Activated CD4-positive, alpha-beta T cell treated with anti-CD3 and anti-CD28 coated beads, Interleukin-2, Interleukin-4, amounts not matched to agents 100 ng/mL and 50 ng/mL, durations not matched to agents 16 hours and 8 hours (primary cell): ENCODE results near the gene NOG.

ENCODE experiments used
- DNase-seq: peaks from one replicate; pipeline ENCODE4 v3.0.0-alpha.2; 2020; ENCODE audit warnings: low spot score

Gene NOG

DNA sequence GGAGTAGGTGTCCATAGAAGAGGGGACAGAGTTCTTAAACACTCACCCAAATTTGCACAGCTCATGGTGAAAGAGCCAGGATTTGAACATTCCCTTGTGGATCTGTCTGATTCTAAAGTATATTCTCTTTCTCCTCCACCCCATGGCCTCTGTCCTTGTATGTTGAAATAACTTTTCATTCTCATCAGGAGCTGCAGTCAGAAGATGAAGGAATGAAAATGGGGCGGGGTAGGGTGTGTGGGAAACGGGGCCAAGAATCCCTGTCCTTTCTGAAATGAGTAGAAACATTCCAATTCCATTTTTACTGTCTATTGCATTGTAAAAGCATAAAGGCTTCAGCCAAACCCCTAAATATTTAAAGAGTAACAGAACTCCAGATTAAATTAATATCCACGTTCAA is 42.8 kb downstream of the NOG start:
- no peak for DNase-seq

DNA sequence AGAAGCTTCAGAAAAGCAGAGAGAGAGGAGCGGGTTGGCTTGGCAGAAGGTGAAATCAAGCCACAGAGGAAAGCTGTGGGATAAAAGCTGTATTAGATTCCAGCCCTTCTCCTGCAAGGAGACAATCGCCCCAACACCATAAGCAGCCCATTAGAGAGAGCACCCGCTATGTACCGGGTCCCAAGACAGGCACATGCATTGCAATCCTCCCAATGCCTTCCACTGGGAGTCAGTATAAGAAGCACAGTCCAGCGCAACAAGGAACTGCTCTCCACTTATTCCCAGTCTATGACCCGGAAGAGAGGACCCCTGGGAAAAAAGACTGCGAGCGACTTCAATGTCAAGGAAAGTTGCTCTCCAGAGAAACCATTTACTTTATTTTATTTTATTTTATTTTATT is 43.8 kb downstream of the NOG start:
- DNase-seq: no peak

DNA sequence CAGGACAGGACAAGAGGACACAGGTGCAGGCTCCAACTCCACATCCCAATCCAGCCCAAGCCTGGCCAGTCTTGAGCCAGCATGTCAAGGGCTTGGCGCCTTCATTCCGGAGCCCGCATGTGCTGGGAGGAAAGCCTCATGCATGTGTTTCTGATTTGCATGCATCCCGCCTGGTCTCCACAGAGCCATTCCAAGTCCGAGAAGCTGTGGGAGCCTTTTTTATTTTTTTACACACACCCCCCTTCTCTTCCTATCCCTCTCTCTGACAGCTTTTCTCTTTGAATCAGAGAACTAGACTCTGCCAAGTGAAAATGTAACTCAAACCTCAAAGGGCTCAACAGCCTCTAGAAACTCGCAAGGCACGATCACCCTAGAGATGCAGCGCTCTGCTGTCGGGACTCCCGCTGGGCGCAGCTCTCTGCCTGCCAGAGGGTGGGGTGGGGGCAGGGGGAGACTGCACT is 45.1 kb downstream of the NOG start:
- no peak for DNase-seq

DNA sequence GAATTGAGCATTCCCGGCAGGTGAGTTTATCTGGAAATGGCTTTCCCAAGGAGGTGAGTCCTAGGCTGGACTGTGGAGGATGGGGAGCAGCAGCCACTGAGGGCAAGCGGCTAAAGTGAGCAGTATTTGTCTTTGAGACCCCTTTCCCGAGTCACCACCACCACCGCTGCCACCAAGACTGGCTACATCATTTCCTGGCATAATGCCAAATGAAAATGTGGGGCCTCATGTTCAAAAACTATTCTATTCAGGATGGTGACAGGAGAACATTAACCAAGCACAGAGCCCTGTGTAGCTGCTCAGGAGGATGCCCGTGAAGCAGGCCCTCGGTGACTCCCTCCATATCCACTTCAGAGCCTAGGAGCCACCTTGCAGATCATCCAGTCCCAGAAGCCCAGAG is 46.0 kb downstream of the NOG start:
- DNase-seq: no peak

DNA sequence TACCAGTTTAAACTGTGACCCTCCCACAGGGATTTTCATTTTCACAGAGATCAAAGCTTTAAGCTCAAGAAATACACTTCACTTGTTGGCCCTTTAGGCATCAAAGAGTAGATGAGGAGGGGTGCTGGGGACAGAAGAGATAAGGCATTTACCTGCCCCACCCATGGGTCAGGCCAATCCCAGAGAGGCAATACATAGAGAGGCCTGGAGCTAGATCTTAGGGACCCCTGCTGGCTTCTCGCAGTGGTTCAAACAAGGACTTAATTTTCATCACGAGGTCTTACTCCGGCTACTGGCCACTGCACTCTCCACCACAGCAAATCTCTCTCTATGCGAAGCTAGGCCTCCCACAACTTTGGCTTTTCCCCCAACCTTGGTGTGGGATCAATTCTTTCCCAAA is 46.6 kb downstream of the NOG start:
- no peak for DNase-seq

DNA sequence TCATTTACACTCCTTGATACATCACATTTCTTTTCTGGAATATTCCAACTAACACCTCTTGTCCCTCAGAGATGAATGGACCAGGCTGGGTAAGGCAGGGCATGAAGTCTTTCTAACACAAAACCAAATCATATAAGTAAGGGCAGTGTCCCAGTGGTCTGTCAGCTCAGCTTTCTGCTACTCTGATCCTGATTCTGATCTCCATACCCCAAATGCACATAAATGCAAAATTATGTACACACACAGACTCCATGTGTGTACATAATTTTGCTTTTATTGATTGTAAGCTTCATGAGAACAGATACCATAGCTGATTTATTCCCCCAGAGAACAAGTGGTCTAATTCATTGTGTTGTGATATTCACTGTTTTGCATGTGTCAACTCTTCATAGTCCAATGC is 47.9 kb downstream of the NOG start:
- no peak for DNase-seq

DNA sequence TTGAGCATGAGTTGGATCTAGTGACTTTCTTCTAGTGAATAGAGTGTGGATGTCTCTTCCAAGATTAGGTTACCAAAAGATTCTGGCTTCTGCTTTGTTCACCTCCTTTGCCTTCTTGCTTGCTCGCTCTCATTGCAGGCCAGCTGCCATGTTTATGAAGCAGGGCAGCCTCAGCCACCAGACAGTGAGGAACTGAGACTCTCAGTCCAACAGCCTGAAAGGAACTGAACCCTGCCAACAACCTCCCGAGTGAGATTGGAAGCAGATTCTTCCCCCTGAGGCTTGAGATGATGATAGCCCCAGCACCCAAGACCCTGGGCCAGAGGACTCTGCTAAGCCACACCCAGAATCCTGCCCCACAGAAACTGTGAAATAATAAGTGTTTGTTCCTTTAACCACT is 48.4 kb downstream of the NOG start:
- no peak for DNase-seq

DNA sequence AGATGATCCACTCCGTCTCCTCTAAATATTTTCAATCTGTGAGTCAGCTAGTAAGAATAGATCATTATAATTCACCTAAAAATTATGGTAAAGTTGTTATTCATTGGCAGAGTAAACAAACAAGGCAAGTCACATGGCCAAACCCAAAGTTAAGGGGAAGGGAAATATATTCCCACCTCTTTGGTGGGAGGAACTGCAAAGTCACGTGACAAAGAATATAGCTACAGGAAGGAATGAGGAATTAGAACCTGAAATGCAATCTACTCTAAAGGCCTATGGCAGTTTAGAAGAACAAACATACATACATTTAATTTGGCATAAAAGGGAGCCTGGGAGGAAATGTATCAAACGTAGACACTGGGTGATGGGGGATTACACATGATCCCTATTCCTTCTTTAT is 48.9 kb downstream of the NOG start:
- no peak for DNase-seq
